CD14-positive monocyte (primary cell): ENCODE results near the gene COMMD10. TPM values are rescaled to one million over a fixed set of nuclear protein-coding genes. Genes with fewer than 3 reads are reported as not detected.

ENCODE experiments used
- DNase-seq, 3 donors: peaks; one replicate each; pipeline ENCODE4 v3.0.0-alpha.2; 2011 to 2022
- H2AFZ ChIP-seq: 2 replicates; pipeline ENCODE4 v1.6.0; 2012; ENCODE audit warnings: mild to moderate bottlenecking, low read depth, low read length, inconsistent platforms; ENCODE audit not compliant: insufficient read depth, poor library complexity, severe bottlenecking
- H3K27ac ChIP-seq, 2 donors: 1 replicate in 1 of 2; 2 replicates in 1 of 2; pipeline ENCODE4 v1.5.1; 2012 to 2013; ENCODE audit warnings: low read length in 2 of 2, control low read depth in 1 of 2, inconsistent platforms in 1 of 2, low read depth in 1 of 2, mild to moderate bottlenecking in 1 of 2
- H3K27me3 ChIP-seq, 2 donors: one replicate each; pipeline versions ENCODE4 v1.6.0 to v1.6.1; 2011 to 2013; ENCODE audit warnings: low read length in 2 of 2; ENCODE audit not compliant: control insufficient read depth in 2 of 2, insufficient read depth in 2 of 2
- H3K36me3 ChIP-seq, 2 donors: replicated peaks in 1 of 2; 1 replicate in 1 of 2; 2 replicates in 1 of 2; pipeline versions ENCODE4 v1.5.1 to v1.6.1; 2012 to 2013; ENCODE audit warnings: low read length in 2 of 2, control low read depth in 1 of 2, inconsistent platforms in 1 of 2, mild to moderate bottlenecking in 1 of 2; ENCODE audit not compliant: insufficient read depth in 2 of 2, control insufficient read depth in 1 of 2
- H3K4me1 ChIP-seq, 2 donors: 1 replicate in 1 of 2; 2 replicates in 1 of 2; pipeline versions ENCODE4 v1.5.1 to v1.6.1; 2012 to 2013; ENCODE audit warnings: low read length in 2 of 2, control low read depth in 1 of 2, inconsistent platforms in 1 of 2, mild to moderate bottlenecking in 1 of 2, moderate library complexity in 1 of 2; ENCODE audit not compliant: insufficient read depth in 2 of 2, control insufficient read depth in 1 of 2
- H3K4me2 ChIP-seq: replicated peaks from 2 replicates; pipeline ENCODE3; 2012; ENCODE audit warnings: low read length, moderate library complexity, mild to moderate bottlenecking; ENCODE audit not compliant: poor library complexity, severe bottlenecking; ENCODE audit errors: extremely low read depth
- H3K4me3 ChIP-seq, 3 experiments: fragments of 200-600 bp in 1 of 3; sonication (generic) in 1 of 3; replicated peaks in 1 of 3; 1 replicate in 2 of 3; 2 replicates in 1 of 3; pipeline ENCODE4 v1.5.1; 2011 to 2013; ENCODE audit warnings: low read length in 3 of 3, mild to moderate bottlenecking in 3 of 3, control low read depth in 2 of 3, low read depth in 2 of 3, inconsistent platforms in 1 of 3, moderate library complexity in 1 of 3
- H3K79me2 ChIP-seq: 2 replicates; pipeline ENCODE4 v1.6.0; 2012; ENCODE audit warnings: mild to moderate bottlenecking, control low read depth, inconsistent platforms, low read length, moderate library complexity; ENCODE audit not compliant: insufficient read depth
- H3K9ac ChIP-seq: 2 replicates; pipeline ENCODE4 v1.6.0; 2017; ENCODE audit warnings: low read length, mild to moderate bottlenecking; ENCODE audit not compliant: insufficient read depth, poor library complexity, severe bottlenecking
- H3K9me3 ChIP-seq, 2 donors: replicated peaks in 1 of 2; 1 replicate in 1 of 2; 2 replicates in 1 of 2; pipeline versions ENCODE4 v1.5.1 to v1.6.1; 2012 to 2013; ENCODE audit warnings: low read length in 2 of 2, control low read depth in 1 of 2; ENCODE audit not compliant: control insufficient read depth in 1 of 2, insufficient read depth in 1 of 2
- H4K20me1 ChIP-seq: 2 replicates; pipeline ENCODE4 v1.6.0; 2012; ENCODE audit warnings: mild to moderate bottlenecking, low read length, control low read depth, moderate library complexity; ENCODE audit not compliant: insufficient read depth
- H3K27ac Mint-ChIP-seq, 7 donors: one replicate each; pipeline ENCODE4 v1.8.0; 2020; ENCODE audit warnings: mild to moderate bottlenecking in 7 of 7, mixed read lengths in 7 of 7, moderate library complexity in 6 of 7, inconsistent platforms in 2 of 7
- H3K27me3 Mint-ChIP-seq, 3 donors: one replicate each; pipeline ENCODE4 v1.8.0; 2021 to 2022; ENCODE audit warnings: low read depth in 3 of 3, mild to moderate bottlenecking in 3 of 3, mixed read lengths in 3 of 3, moderate library complexity in 3 of 3, inconsistent platforms in 1 of 3
- H3K36me3 Mint-ChIP-seq, 2 donors: one replicate each; pipeline ENCODE4 v1.8.0; 2020; ENCODE audit warnings: mixed read lengths in 2 of 2, inconsistent platforms in 1 of 2, mild to moderate bottlenecking in 1 of 2
- H3K4me1 Mint-ChIP-seq: one replicate; pipeline ENCODE4 v1.8.0; 2020; ENCODE audit warnings: mild to moderate bottlenecking, mixed read lengths
- H3K4me3 Mint-ChIP-seq, 2 donors: one replicate each; pipeline ENCODE4 v1.8.0; 2020; ENCODE audit warnings: mild to moderate bottlenecking in 2 of 2, mixed read lengths in 2 of 2, moderate library complexity in 1 of 2
- H3K9me3 Mint-ChIP-seq, 7 donors: one replicate each; pipeline ENCODE4 v1.8.0; 2020 to 2022; ENCODE audit warnings: mixed read lengths in 7 of 7, mild to moderate bottlenecking in 6 of 7, moderate library complexity in 6 of 7, inconsistent platforms in 2 of 7
- WGBS: methylation state at CpG from one replicate; pipeline ENCODE4 v1.1.5; 2013; ENCODE audit warnings: missing lambda C conversion rate; ENCODE audit not compliant: insufficient coverage; 5-methylcytosine and 5-hydroxymethylcytosine counted together
- intact Hi-C, 2 donors: fragments of 100-400 bp; cut with micrococcal nuclease; formaldehyde crosslinking; loops; one replicate each; pipeline versions ENCODE4 v1.15.0 to v1.15.1; 2023
- polyA plus RNA-seq, 3 donors: library from polyadenylated mRNA; depleted of rRNA in 1 of 3; unstranded in 2 of 3; stranded (reverse) in 1 of 3; fragments of 300-500 nt in 2 of 3; fragments of >200 nt in 1 of 3; fragmentation: Illumina TruSeq in 2 of 3; gene quantifications; 1 replicate in 2 of 3; 2 replicates in 1 of 3; pipeline ENCODE4 v1.2.3, GENCODE V29; 2012 to 2021
- TF ChIP-seq, protein P1 (sequence below): fragments of 200-600 bp; IDR thresholded peaks from one replicate; pipeline ENCODE4 v1.8.0; 2022; ENCODE audit warnings: antibody characterized with exemption, mild to moderate bottlenecking

The COMMD10 gene
- polyA plus RNA-seq, 3 donors = 16.9 to 86.1 (median 61.2) TPM

DNA sequence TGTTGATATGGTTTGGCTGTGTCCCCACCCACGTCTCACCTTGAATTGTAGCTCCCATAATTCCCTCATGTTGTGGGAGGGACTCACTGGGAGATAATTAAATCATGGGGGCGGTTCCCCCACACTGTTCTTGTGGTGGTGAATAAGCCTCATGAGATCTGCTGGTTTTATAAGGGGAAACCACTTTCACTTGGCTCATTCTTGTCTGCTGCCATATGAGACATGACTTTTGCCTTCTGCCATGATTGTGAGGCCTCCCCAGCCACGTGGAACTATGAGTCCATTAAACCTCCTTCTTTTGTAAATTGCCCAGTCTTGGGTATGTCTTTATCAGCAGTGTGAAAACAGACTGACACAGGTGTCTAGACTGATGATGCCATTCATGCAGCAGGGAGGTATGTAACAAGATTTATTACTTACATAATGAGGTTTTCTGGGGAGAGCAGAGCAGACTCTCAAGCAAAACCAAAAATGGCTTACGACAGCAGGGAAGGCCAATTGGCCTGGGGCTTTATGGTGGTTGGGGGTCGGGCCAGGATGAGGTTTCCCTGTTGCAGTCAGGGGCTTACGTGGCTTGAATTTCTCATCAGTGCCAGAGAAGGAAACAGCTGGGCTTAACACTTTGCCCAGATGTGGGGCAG, 9.5 kb upstream of the COMMD10 start:
- no peak overlapping the region for H3K4me2 ChIP-seq
- no peak for DNase-seq
- Mint-ChIP-seq H3K27me3 (no peaks in the 10 kb centered on the region), H3K4me1 (peaks cover 20% of the 10 kb centered on the region), H3K27ac (peak overlapping the region in 1 of 7 donors; percentile 6), H3K4me3 (no peak overlapping the region), H3K36me3 (no peaks in the 10 kb centered on the region), H3K9me3 (peaks cover 0 to 4% (median 0%) of the 10 kb centered on the region in 7 donors)
- TF ChIP-seq, protein P1, sequence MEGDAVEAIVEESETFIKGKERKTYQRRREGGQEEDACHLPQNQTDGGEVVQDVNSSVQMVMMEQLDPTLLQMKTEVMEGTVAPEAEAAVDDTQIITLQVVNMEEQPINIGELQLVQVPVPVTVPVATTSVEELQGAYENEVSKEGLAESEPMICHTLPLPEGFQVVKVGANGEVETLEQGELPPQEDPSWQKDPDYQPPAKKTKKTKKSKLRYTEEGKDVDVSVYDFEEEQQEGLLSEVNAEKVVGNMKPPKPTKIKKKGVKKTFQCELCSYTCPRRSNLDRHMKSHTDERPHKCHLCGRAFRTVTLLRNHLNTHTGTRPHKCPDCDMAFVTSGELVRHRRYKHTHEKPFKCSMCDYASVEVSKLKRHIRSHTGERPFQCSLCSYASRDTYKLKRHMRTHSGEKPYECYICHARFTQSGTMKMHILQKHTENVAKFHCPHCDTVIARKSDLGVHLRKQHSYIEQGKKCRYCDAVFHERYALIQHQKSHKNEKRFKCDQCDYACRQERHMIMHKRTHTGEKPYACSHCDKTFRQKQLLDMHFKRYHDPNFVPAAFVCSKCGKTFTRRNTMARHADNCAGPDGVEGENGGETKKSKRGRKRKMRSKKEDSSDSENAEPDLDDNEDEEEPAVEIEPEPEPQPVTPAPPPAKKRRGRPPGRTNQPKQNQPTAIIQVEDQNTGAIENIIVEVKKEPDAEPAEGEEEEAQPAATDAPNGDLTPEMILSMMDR = no peak
- no peak overlapping the region for H3K4me3 ChIP-seq
- no peaks in the 10 kb centered on the region for H3K36me3 ChIP-seq
- whole genome bisulfite sequencing = 0% methylated on average over 2 of the region's 6 CpGs
- intact Hi-C loops = no loop called here
- H4K20me1 ChIP-seq = no peaks in the 10 kb centered on the region
- no peaks in the 10 kb centered on the region for H3K79me2 ChIP-seq
- peaks cover 14 to 15% of the 10 kb centered on the region in 2 donors for H3K4me1 ChIP-seq
- H3K27me3 ChIP-seq = no peaks in the 10 kb centered on the region
- H3K27ac ChIP-seq = no peak overlapping the region
- H2AFZ ChIP-seq = peak overlapping the region; percentile 30
- H3K9me3 ChIP-seq = no peaks in the 10 kb centered on the region
- H3K9ac ChIP-seq = no peak overlapping the region

DNA sequence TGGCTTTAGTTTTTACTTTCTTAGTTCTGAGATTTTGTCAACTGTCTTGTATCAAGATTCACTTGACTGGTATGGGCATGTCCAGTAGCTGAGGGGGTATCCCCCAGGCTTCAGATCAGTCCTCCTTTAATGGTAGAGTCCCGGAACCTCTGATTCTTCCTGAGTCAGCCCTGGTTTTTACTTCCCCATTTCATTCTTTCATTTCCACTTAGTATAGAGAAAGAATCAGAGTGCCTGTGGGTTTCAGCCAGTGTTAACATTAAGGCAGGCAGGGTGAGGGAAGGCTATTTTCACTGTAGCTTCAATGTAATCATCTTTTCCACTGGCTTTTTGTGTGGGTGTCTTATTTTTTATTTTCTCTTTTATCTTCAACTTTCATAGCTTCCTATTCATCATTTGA, 8.3 kb upstream of the COMMD10 start:
- WGBS = no CpG with 5 or more reads among the region's 1 CpG
- peaks cover 0 to 4% (median 0%) of the 10 kb centered on the region in 7 donors for H3K9me3 Mint-ChIP-seq
- no peaks in the 10 kb centered on the region for H4K20me1 ChIP-seq
- intact Hi-C loops = no loop called here
- H3K4me2 ChIP-seq = peak overlapping the region; percentile 29
- H3K27ac ChIP-seq = peak overlapping the region in 1 of 2 donors; percentile 11
- H3K27ac Mint-ChIP-seq = peak overlapping the region in 6 of 7 donors; percentile 5 to 80 (median 33)
- peaks cover 14 to 15% of the 10 kb centered on the region in 2 donors for H3K4me1 ChIP-seq
- TF ChIP-seq, protein P1 = no peak
- H3K36me3 ChIP-seq = no peaks in the 10 kb centered on the region
- H3K4me1 Mint-ChIP-seq = peaks cover 20% of the 10 kb centered on the region
- peak overlapping the region; percentile 0 to 55 for H3K4me3 Mint-ChIP-seq
- H3K4me3 ChIP-seq = peak overlapping the region in 1 of 3 experiments; percentile 3
- H3K36me3 Mint-ChIP-seq = peaks cover 0 to 2% of the 10 kb centered on the region in 2 donors
- no peak overlapping the region for H3K9ac ChIP-seq
- H3K27me3 ChIP-seq = no peaks in the 10 kb centered on the region
- H3K9me3 ChIP-seq = no peaks in the 10 kb centered on the region
- H3K27me3 Mint-ChIP-seq = no peaks in the 10 kb centered on the region
- H3K79me2 ChIP-seq = no peaks in the 10 kb centered on the region
- DNase-seq = peak; percentile 42 to 77 (median 67)
- H2AFZ ChIP-seq = peak overlapping the region; percentile 21
